Activated CD4-positive, alpha-beta T cell treated with anti-CD3 and anti-CD28 coated beads for 4 hours (primary cell): ENCODE results near the gene HACD2.

Source experiments
- DNase-seq, 2 donors: peaks; one replicate each; pipeline ENCODE4 v3.0.0-alpha.2; 2020

HACD2 gene

DNA sequence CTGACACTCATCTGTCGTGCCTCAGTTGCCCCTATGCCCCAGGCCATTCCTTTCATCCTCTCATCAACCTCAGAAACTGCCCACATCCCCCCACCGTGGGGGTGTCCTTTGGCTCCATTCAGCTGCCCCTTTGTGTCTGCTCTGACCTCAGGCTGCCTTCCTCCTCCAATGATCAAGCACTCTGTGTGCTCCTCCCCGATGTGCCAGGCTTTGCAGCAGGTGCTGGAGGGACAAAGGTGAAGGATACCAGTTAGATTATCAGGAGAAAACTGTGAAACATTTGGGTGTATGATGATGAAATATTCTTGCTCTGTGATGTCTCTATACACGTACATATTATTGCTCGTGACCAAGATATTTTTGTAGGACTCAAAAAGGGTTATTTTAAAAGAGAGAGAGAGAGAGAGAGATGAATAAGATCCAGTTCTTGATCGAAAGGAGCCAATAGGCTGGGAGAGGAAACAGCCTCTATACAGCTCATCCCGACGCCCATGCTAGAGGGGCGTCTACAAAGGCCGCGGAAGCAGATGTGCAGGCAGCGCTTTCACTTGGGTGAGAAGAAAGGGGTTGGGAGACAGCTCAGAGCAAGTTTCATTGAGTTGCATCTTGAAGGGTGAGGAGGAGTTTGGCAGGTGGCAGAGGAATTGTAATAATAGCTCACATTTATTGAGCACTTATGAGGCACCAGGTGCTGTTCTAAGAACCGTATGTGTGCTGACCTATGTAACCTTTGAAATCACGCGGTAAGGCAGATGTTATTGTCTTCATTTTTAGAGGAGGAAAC, 107.7 kb downstream of the HACD2 start:
- DNase-seq, result no peak

- no peak for DNase-seq
Measured at GRCh38 chr3:123475786-123476185, 109.1 kb downstream of the HACD2 start.

- no peak for DNase-seq
Measured at GRCh38 chr3:123471106-123471505, 113.7 kb downstream of the HACD2 start.

GRCh38 chr3:123469323-123469995, 115.4 kb downstream of the HACD2 start:
- DNase-seq, result no peak

DNA sequence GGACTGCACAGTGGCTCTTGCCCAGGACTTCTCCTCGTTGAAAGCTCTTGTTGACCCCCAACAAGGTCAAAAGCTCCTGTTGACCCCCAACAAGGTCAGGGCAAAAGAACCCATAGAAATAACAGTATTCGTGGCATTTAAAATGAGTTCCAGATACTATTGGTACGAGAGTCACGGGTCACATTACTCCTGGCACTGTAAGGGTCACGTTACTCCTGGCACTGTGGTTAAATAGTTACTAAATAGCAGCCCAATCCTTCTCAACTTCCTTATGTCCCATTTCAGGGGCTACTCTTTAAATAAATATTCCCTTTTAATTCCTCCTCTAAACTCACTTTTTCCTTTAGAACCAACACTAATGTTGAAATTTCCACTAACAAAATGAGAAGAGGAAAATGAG, 117.8 kb downstream of the HACD2 start:
- DNase-seq, result no peak

DNA sequence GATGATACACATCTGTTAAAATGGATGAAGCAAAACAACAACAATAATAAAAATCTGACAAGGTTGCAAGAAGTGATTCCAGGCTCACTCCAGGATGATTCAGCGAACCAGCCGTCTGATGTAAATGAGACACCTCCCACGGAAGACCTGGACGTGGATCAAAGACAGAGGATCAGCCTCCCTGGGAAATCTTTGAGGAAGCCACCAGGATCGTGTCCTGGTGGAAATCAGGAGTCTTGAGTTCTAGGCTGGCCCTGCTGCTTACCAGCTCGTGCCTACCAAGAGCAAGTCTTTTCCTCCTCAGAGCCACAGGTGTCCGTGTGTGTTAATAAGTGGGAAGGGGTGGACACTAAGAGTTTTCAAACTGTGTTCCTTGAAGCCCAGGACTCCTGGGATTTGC, 120.6 kb downstream of the HACD2 start:
- DNase-seq, result no peak

GRCh38 chr3:123459862-123460261, 125.0 kb downstream of the HACD2 start:
- DNase-seq, result no peak

DNA sequence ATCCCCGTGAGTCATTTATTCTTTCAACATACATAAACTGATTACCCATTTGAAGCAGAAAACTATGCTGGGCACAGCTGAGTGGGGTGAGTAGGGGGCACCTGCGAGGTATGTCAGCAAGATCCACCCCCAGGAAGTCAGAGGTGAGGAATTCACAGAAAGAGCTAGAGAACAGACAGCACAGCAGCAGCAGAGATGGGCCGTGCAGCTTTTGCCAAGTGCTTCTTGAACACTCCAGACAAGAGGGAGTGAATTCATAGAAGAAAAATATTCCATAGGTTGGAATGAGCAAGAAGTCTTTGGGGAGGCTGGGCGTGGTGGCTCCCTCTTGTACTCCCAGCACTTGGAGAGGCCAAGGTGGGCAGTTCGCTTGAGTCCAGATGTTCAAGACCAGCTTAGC, 126.6 kb downstream of the HACD2 start:
- DNase-seq, result no peak

DNA sequence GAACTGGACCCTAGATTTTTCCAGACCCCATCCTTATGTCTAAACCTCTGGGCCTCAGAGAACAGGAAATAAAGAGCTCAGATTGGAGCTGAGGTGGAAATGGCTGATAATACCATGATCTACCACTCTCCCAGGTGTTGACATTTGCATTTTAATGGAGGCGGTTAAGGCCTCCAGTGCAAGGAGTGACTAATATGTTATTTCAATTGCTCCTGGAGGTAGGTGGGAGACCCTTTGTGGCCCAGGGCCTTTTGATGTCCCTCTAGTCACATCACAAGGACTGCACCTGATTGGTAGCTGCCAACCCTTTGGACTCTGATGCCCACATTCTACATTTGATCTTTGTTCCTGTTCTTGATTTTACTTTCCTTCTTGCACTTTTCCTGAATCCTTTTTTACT, 127.0 kb downstream of the HACD2 start:
- no peak for DNase-seq

GRCh38 chr3:123453675-123454074, 131.2 kb downstream of the HACD2 start:
- DNase-seq, result no peak

- no peak for DNase-seq
Measured at GRCh38 chr3:123451186-123451585, 133.7 kb downstream of the HACD2 start.

DNA sequence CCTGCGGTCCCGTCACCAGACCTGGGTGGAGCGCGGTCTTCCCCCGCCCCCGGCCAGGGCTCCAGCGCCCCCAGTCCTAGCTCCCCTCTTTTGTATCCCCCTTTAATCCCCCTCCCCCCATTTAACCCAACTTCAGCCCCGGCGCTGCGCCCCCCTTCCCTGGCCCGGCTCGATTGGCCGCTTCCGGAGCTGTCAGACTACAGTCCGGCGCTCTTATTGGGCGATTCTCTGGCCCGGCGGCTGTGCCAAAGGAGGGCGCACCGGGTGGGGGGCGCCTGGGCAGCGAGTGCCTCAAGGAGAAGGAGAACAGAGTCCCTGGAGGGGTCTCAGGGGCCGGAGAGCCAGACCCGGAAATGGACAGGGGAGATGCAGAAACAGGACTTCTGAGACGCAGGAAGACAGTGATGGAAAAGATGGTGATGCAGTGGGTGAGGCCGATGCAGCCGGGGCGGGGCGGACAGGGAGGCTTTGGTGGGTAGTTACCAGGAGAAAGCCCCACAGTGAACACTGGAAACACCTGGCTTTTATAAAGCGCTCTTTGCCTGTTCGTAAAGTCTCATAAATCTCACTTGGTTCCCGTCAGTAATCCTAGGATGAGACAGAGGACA, 134.8 kb downstream of the HACD2 start:
- no peak for DNase-seq

DNA sequence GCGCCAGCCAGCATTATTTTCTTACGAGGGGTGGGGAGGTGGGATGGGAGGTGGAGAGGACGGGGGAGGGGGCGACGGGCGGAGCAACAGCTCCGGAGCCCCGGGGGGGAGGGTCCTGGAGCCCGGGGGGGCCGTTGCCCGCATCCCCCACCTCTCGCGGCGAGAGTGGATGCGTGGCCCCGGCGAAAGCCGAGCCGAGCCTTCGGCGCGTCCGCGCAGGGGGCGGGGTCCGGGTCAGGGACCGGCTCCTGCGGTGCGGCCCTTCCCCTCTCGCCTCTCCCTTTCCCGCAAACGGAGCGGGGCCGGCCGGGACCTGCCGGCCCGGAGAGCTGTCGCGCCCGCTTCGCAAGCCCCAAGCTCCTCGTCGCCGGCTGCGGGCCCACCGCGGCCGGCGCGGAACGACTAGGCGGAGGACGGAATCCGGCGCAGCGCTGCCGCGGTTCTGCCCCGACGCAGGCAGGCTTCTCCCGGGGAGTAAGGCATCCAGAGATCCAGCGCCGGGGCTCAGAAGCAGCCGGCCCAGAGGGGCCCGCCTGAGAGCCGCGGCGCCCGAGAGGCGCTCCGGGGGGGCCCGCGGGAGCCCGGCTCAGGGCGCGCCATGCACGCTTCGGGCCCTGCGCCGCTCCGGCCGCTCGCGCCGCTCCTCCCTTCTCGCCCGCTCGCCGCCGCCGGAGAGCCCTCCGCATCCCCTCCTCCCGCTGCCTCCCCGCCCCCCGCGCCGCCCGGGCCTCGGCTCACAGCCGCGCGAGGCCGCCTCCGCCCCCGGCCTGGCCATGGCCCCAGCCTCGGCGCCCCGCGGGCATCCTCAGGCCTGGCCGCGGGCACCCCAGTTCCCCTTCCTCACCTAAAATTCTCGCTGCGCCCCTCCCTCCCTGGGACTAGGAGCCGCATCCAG, 135.5 kb downstream of the HACD2 start:
- DNase-seq, result no peak

GRCh38 chr3:123448536-123449101, 136.2 kb downstream of the HACD2 start, which contains the start of gene ADCY5:
Gene ADCY5 (minus strand): TSS chr3:123449090. CDS start chr3:123448545, 545 bp downstream.
- no peak for DNase-seq

GRCh38 chr3:123447749-123448517, 136.9 kb downstream of the HACD2 start:
- peak in 1 of 2 donors; percentile 10 for DNase-seq

DNA sequence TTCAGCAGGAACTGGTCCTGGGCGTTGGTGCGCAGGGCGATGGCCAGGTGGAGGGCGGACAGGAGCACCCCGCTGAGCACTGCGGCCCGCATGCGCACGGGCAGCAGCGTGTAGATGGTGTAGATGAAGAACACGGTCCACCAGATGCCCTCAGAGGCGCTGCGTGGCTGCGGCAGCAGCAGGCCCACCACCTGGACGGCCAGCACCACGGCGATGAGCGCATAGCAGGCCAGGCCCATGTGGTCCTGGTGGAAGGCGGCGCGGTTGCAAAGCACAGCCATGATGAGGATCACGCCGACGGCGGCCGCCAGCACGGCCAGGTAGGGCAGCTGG, 137.5 kb downstream of the HACD2 start:
- DNase-seq, result no peak

- no peak for DNase-seq
Measured at GRCh38 chr3:123446610-123447109, 138.2 kb downstream of the HACD2 start.

DNA sequence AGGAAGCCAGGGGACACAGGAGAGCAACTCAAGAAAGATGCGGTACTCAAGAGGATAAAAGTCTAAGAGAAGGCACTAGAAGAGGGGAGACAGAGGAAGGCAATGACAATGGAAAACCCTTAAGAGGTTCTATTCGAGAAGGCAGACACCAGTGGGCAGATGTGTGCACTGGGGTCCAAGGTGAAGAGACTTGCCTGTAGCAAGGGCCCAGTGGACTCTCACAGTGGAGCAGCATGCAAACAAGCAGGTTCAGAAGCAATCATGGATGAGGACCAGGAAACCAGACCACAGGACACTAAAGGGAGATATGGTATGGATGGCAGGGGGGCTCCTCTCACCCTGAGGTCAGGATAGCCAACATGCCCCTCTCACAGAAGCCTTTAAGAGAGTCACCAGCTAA, 138.6 kb downstream of the HACD2 start:
- DNase-seq, result no peak

DNA sequence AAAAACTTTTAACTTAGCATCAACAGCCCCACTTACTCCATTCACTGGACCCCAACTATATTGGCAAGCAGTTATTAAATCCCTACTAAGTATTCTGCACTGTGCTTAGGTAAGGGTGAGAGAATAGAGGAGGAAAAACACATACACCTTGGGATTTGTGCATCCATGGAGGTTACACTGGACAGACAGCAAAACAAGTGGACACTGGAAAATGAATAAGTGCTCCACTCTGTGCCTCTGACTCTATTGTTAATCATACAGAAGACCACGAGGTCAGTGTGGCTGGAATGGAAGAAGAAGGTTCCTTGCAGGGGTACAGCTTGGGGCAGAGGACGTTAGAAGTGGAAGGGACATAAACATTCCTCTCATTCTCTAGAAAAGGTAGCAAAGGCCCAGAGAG, 139.2 kb downstream of the HACD2 start:
- no peak for DNase-seq

DNA sequence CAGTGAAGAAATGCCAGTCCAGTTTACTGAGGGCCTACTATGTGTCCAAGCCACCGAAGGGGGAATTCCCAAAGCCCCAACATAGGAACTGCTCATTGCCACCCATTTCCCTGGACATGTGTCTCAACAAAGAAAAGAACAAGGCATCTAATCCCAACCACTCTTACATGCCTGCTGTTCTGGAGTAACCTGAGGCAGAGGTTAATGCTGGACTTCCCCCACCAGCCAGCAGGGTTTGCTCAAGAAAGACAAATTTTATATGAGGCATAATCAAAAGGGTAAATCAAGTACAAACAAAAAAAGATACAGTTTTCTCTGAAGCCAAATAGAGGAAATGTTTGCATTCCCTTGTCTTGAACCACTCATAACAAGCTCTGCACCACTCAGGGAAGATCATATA, 140.1 kb downstream of the HACD2 start:
- no peak for DNase-seq

DNA sequence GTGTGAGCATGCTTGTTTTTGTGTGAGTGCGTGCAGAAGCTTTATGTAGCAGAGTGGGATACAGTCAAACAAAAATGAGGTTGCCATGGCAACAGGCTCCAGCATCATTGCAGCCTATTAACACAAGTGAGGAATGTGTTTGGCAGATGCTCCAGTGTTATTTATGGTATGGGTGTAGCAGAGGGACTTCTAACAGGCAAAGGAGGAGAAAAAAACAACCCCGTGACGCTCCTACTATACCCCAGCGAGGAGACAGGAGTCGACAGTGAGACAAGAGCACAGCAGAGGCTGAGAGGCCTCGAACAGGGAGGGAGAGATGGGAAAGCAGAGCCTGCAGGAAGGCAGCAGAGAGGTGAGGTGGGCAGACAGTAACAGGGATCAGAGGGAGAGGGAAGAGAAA, 140.8 kb downstream of the HACD2 start:
- no peak for DNase-seq

DNA sequence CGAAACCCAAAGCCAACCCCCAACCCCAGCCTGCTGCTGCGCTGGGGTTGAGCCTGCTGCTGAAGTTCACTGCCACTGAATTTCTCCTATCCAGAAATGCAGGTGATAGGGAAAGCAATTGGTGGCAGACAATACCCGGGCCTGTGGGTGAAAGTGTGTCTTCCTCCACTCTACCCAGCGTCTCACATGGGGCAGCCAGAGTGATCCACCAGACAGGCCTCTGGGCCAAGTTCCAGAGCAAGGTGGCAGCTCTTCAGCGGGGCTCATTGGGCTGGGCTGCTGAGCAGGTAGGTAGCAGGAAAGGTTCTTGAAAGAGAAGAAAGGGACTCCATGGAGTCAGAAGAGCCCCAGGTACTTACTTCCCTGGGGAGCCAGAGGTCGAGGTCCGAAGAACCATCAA, 141.9 kb downstream of the HACD2 start:
- no peak for DNase-seq
